Skin epidermis (tissue), 12 donors: ENCODE results near the gene NOP9.

Experiments
- H3K27ac ChIP-seq, 21 experiments: fragments of 200-600 bp; sonication (generic) in 11 of 21; one replicate each; pipeline ENCODE4 v1.5.0; 2020; ENCODE audit warnings: mild to moderate bottlenecking in 3 of 21, inconsistent platforms in 2 of 21, moderate library complexity in 2 of 21
- H3K4me3 ChIP-seq, 7 experiments: fragments of 200-600 bp; sonication (generic) in 2 of 7; one replicate each; pipeline ENCODE4 v1.5.0; 2020; ENCODE audit warnings: inconsistent platforms in 2 of 7, mild to moderate bottlenecking in 2 of 7, moderate library complexity in 1 of 7

Gene NOP9

DNA sequence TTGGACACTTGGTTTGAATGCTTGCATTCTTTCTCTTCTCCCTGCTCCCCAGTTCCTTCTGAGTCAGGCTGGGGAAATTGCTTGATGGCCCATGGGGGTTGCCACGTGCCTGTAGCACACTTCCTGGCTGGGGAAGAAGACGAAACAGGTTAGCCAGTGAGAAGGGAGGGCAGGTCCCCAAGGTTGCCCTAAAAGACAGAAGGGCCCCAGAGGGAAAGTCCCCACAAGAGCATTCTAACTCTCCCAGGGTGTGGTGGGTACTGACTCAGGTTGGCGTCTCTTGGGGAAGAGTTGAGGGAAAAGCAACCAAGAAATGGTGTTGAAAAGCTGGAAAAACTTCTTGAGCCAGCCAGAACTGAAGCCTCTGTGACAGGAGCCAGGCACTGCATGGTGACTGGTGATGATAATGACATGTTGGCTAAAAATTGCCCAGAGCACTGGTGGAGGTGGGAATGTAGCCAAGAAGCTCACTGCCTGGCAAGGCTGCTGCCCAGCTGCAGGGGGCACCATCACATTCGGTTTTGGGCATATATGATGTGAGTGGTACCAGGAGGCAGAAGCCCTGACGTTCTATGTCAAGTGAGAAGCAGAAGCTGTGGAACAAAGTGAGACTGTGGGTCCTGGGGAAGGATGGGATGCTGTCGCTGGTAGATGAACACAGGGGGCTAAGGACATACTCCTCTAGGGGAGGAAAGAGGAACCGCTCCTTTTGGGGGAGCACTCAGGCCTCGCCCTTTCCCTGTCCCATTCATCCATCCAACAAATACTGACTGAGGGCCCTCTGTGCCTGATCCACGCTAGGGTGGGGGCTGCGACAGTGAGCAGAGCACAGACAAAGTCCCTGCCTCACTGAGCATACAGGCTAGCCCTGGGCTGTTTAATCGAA, 20.1 kb upstream of the NOP9 start:
- Histone ChIP-seq H3K4me3 (no peak overlapping the region), H3K27ac (peak overlapping the region in 15 of 21 experiments; percentile 4 to 71 (median 31))

DNA sequence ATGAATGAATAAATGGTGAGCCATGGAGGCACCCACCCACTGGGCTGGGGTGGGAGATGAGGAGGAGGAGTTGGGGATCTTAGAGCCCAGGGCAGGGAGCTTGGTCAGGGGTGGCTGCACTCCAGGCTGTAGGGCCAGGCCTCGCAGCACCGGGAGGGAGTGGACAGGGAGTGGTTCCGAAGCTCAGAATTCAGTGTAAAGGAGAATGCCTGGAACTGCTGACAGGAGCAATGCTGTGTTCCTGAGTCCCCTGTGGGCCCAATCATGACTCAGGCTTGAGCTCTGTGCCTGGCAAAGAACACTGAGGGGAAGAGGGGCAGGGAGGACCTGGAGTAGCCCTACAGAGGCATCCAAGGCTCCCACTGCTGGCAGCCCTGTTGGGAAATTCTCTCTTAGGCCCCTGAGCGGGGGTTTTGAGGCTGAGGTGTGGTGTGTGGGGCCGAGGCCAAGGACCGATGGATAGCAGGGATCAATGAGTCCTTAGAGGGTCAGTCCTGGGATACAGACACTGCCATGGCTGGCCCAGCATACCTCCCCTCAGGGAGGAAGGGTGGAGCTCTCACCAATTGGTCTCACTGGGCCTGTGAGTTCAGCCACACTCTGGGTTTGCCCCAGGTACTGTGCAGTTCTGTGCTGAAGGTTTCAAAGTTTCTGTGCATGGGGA, 18.7 kb upstream of the NOP9 start:
- H3K4me3 ChIP-seq: no peak overlapping the region

DNA sequence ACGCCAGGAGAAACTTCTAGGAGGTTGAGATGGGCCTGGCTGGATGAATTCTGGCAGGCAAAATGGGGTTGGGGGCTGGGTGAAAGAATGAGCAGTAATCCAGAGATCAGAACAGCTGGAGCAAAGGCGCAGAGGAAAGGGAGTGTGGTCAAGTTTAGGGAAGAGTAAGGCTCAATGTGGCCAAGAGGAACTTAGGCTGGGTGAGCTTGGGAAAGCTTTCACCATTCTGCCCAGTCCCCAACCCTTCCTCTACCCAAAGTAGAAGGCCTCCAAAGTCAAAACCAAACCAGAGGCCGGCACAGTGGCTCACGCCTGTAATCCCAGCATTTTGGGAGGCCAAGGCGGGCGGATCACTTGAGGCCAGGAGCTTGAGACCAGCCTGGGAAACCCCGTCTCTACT, 18.0 kb upstream of the NOP9 start:
- Histone ChIP-seq H3K4me3 (no peak overlapping the region), H3K27ac (peak overlapping the region in 3 of 21 experiments; percentile 22 to 76 (median 29))

More for the DNA sequence above, 18.7 kb upstream of the NOP9 start:
- peak overlapping the region in 8 of 21 experiments; percentile 5 to 58 (median 30) for H3K27ac ChIP-seq

DNA sequence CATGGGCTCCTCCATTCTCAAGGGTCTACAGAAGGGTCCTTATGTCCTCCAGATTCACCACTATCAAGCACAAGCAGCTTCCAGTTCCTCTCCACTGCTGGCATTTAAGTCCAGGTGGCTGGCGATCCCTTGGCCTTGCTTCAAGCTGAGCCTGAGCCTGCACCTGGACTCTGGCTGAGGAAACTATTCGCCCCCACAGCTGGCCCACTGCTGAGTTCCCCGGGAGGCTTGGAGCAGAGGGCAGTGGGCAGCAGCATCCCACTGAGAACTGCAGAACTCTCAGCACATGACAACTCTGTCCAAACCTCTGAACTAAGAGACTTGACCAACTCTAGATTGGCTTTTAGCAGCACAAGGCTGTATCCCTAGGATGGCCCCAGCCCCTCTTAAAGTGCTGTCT, 16.9 kb upstream of the NOP9 start:
- Histone ChIP-seq H3K27ac (peak overlapping the region in 1 of 21 experiments; percentile 29), H3K4me3 (no peak overlapping the region)

DNA sequence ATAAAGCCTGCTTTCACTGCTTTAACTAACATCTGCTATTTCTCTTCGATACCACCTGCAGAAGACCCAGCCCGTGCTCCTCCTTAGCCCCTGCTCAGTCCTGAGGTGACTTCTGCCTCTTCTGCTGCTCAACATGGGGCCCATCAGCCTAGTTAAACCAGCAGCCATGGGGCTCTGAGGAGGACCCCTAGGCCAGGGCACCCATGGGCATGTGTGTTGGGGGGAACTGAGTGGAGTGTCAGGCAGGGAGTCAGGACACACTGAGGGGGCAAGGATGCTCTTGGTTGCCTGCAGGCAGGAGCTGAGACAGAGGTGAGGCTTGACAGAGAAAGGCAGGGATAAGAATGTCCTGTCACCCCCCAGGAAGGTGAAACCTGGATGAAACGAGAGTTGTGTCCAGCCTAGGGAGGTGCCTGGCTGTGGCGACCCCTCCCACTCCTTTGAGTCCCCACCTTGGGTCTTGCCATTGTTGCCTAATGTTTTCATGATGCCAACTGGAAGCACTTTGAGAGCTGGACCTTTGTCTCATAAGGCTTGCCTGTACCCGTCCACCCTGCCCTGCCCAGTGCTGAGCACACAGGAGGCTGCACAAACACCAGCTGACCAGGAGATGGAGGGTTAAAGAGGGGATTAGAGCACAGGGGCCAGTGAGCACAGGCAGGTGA, 15.7 kb upstream of the NOP9 start:
- H3K4me3 ChIP-seq: no peak overlapping the region
- peak overlapping the region in 1 of 21 experiments; percentile 55 for H3K27ac ChIP-seq

DNA sequence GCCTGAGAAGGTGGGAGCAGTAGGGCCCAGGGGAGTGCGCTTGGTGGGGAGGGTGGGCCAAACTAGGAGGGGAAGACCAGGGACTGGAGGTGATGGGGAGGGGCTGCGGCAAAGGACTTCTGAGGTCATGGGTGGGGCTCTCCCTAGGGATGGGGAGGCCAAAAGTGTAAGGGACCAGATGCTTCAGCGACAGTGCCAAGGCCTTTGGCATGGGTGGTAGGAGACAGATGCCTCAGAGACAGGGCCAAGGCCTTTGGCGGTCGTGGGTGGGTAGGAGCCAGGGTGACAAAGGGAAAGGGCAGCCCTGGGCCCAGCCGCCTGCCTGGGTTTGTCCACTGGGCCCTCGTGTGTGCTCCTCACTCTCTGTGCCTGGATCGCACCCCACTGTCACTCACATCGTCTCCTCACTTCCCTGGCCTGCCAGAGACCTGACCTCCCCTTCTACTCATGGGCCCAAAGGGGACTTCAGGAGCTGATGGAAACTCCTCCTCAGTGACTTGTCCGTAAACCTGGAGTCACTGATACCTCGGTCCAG, 15.1 kb upstream of the NOP9 start:
- Histone ChIP-seq H3K27ac (peak overlapping the region in 2 of 21 experiments; percentile 55 to 65), H3K4me3 (no peak overlapping the region)

DNA sequence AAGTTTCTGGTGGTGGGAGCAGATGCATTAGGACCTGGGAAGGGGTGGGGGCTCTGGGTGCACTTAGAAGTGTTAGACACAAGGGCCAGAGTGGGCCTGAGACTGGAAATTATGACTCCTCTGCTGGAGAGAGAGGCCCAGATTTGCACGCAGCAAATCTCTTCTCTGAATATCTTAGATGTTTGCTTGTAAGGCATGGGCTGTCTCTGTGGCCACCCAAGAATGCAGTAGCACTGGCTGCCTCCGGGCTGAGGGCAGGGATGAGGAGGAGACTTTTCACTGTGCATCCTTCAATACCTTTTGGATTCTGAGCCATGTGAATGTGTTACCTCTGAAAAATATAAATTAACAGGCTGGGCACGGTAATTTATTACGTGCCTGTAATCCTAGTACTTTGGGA, 14.3 kb upstream of the NOP9 start:
- Histone ChIP-seq H3K4me3 (no peak overlapping the region), H3K27ac (peak overlapping the region in 1 of 21 experiments; percentile 65)

DNA sequence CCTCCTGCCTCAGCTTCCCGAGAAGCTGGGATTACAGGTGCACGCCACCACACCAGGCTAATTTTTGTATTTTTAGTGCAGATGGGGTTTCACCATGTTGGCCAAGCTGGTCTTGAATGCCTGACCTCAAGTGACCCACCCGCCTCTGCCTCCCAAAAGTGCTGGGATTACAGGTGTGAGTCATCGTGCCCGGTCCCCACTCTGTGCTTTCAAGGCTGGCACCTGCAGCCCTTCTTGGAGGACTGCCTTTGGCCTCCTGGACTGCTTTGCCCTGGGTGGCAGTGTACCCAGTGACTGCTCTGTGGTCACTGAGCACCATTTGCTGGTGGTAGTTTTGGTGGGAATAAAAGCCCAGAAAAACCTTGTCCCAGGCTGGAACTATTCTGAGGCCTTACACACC, 12.7 kb upstream of the NOP9 start:
- H3K27ac ChIP-seq: no peak overlapping the region
- no peak overlapping the region for H3K4me3 ChIP-seq

DNA sequence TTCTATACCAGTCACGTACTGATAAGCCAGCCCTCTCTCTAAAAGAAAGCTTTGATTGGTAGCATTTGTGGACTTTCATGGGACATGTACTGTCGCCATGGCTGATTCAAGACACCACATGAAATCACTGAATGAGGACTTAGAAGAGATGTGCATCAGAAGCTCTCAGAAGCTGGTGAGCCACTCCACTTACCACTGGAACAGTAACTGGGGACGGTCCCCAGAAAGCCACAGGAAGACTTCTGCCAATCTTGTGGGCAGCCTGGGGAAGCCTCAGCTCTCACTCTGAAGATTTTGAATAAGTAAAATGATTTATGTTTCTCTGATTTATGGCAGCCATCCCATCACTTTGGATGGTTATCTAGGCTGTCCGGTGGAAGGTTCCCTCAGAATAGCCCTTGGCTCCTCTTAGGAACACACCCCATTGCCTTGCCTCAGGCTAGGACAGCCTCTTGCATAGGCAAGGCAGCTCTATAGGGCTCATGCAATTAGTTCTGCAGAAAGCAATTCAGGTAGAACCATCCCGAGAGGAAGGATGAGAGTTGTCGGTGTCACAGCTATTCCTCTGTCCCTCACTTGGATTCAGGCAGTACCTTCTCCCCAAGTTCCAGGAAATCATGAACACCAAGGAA, 9.9 kb upstream of the NOP9 start:
- H3K4me3 ChIP-seq: no peak overlapping the region
- H3K27ac ChIP-seq: no peak overlapping the region

DNA sequence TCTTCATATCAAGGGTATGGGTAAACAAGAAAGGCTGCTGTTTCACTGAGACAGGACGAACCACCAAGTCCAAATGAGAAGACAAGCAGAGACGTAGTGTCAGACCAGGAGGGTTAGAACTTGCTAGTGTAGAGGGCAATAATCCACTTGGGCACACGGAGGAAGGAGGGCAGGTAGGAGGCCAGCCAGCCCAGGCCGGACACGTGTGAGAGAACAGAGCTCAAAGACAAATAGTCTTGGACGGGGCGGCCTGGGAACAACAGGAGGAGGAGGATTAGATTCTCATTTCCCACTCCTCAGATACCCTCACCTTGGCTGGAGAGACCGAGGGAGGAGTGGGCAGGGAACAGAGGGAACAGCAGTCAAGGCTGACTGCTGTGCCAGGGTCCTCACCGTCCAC, 8.9 kb upstream of the NOP9 start:
- no peak overlapping the region for H3K27ac ChIP-seq
- no peak overlapping the region for H3K4me3 ChIP-seq

DNA sequence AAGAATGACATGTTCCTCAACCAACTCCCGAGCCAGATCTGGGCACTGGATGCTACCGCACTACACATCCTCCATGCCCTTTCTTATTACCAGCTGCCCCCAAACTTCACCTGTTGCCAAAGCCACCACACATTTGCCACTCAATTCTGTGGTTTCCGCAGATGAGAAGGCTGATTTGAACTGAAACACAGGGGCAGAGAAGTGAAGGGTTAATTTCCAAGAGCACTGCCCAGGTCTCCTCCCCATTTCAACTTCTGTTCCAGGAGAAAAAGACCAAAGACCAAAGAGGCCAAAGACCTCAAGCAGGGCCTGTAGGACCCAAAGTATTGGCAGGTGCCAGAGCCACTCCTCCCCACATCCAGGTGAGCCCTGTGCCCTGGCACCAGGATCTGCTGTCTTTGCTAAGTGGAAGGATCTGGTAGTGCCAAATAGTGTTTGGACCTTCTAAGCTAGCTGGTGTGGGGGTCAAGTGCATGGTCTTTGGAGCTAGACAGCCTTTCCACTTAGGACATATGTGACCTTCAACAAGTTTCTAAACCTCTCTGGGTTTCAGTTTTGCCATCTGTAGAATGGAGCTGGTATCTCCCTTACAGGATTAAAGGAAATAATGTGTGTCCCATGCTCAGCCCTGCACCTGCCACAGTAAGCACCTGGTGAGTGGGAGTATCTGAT, 8.1 kb upstream of the NOP9 start:
- Histone ChIP-seq H3K4me3 (no peak overlapping the region), H3K27ac (no peak overlapping the region)

DNA sequence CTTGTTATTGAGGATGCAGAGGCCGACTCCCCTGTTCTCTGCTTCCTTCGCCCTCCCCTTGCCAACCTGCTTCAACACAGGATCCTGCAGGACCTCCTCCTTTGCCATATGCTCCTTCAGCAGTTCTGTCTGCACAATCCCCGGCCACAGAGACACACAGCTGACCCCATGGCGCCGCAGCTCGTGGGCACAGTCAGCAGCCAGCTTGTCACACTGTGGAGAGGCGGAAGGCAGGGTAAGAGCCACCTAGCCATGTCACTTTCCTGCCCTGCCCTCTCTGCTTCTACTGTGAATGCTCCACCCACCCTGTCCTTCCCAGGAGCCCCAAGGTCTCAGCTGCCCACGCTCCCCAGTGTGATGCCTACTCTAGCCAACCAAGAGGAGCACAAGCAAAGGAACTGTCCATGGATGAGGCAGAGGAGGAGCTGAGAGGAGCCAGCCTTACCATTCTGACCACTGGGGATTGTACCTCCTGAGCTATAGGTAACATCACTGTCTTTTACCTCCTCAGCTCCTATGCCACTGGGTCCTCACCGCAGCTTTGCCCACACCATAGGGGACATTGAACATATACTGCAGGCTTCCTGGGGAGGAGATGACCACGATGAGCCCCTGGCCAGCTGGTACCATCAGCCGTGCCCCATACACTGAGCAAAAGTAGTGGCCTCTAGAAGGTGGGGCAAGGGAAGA, 7.4 kb upstream of the NOP9 start:
- no peak overlapping the region for H3K4me3 ChIP-seq
- H3K27ac ChIP-seq: no peak overlapping the region

DNA sequence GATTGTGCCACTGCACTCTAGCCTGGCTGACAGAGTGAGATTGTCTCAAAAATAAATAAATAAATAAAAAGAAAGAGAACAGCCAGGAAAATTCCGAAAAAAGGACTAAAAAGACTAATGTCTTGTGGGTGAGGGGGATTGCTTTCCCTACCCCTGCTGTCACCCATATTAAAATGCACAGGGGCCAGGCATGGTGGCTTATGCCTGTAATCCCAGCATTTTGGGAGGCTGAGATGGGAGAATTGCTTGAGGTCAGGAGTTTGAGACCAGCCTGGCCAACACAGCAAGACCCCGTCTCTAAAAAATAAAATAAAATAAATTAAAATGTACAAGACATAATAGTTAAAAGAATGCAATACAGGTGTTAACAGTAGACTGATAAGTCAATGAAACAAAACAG, 6.1 kb upstream of the NOP9 start:
- H3K4me3 ChIP-seq: no peak overlapping the region
- H3K27ac ChIP-seq: no peak overlapping the region

DNA sequence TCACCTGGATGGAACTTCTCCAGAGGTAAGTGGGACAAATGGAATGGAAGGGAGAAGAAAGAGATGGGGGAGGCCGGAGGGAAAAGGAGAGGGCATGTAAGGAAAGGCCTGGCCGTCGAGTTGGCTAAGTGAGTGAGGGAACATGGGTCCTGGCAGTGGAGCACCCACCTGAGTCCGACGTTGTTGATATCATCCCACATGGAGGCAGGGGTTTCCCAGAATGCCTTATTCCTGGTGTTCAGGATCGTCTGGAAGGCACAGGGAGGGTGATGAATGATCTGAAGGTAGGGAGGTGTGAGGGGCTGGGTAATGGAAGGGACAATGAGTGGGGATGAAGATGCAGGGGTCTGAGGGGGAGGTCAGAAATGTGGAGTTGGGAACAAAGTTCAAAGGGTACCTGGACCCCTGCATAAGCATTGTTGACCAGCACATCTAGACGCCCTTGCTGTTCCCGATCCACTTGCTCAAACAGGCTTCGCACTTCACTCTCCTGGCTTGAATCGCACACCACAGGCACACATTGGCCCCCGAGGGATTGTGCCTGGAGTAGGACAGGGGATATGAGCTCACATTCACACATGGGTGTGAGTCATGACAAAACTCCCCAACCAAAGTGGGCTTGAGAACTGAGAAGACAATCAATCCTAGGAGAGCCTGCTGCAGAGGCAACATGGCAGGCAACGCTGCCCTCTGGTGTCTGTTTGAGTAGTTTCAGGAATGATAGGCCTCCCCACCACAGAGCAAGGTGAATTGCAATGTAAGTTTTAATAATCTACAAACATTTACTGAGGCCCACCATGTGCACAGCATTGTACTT, 3.1 kb upstream of the NOP9 start:
- Histone ChIP-seq H3K4me3 (no peak overlapping the region), H3K27ac (peak overlapping the region in 11 of 21 experiments; percentile 14 to 66 (median 51))

DNA sequence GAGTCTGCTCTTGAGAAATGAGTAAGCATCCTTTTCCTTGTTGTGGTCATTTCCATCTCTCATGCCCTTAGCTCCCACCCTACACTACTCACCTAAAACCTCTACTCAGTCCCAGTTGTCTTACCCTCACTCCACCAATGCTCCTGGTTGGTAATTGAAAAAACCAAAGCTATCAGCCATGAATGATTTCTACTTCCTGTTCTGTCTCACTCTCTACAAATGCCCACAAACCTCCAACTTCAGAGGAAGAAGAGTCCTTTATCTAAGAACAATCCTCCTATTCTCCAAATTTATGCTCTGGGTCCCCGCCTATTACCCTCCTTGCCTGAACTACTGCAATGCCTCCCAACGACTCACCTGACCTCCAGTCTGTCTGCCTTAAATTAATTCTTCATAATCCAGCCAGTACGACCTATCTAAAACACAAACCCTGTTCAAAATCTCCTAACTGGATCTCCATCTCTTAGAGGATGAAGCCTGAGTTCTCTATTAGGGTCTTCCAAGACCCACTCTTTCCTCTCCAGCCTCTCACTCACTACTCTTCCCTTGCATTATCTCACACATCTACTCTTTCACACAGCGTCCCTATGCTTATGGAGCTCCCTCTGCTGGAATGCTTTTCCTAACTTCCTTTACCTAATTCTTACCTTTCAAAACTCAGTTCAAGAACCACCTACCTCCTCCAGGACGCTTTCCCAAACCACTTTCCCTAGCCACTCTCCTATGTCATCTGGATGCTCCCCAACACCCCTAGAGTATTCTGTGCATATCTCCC, 2.3 kb upstream of the NOP9 start:
- Histone ChIP-seq H3K27ac (peak overlapping the region in 12 of 21 experiments; percentile 1 to 89 (median 33)), H3K4me3 (no peak overlapping the region)

DNA sequence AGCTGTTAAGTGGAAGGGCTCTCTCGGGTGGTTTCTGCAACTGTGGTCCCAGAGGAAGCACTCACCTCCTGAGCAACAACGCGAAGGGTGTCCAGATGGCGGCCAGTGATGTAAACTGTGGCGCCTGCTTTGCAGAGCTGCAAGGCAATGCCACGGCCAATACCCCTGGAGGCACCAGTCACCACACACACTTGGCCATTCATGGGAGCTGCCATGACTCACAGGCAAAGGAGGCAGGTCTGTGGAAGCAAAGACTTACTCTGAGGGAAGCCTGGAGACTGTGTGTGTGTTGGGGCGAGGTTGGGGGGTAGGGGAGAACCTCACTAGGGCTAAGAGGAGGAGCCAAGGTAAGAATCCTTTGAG, 777 bp upstream of the NOP9 start:
- Histone ChIP-seq H3K4me3 (peak overlapping the region; percentile 63 to 87 (median 74)), H3K27ac (peak overlapping the region; percentile 61 to 98 (median 91))

DNA sequence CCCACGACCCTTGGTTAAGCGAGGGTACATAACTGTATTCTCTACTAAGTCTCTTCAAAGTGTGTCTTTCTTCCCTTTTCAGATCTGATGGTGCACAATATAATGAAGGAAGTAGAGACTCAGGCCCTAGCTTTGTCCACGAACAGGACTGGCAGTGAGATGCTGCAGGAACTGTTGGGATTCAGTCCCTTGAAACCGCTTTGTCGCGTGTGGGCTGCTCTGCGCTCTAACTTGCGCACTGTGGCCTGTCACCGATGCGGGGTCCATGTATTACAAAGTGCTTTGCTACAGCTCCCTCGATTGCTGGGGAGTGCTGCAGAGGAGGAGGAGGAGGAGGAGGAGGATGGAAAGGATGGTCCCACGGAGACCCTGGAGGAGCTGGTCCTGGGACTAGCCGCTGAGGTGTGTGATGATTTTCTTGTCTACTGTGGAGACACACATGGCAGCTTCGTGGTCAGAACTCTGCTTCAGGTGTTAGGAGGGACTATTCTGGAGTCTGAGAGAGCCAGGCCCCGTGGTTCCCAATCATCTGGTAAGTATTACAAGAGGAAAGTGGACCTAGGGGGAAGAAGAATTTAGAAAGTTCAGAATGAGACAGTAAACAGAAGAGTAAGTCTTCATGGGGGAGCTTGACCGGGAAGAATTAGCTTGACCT, 803 bp downstream of the NOP9 start:
- H3K27ac ChIP-seq: peak overlapping the region; percentile 56 to 98 (median 90)
- H3K4me3 ChIP-seq: peak overlapping the region; percentile 63 to 87 (median 74)
